GM12878 (cell line): ENCODE results near the gene PGA3. TPM values are rescaled to one million over a fixed set of nuclear protein-coding genes. Genes with fewer than 3 reads are reported as not detected.

Experiments used
- ATAC-seq: fragments of 200-7000 bp; cut with Tn5 transposase; 3 replicates; pipeline ENCODE4 v1.9.1; 2020; ENCODE audit warnings: mild to moderate bottlenecking, moderate library complexity
- BruUV-seq: library from RNA; stranded (reverse); fragments of 400-500 nt; replicated peaks from 2 replicates; lab custom pipeline; 2021; lab: Mats Ljungman, UMichigan
- CTCF ChIA-PET: fragments of 300-600 bp; sonication (Branson Sonifier 250); formaldehyde crosslinking; extraction: SDS; loops from one replicate; lab custom pipeline; 2021; ENCODE audit warnings: inconsistent platforms; lab: Yijun Ruan, JAX
- POLR2A ChIA-PET: fragments of 350-600 bp; formaldehyde crosslinking; extraction: SDS; loops from one replicate; lab custom pipeline; 2021; ENCODE audit warnings: inconsistent platforms; lab: Charles Lee
- RAD21 ChIA-PET: fragments of 300-600 bp; sonication (Branson Sonifier 250); formaldehyde crosslinking; loops from one replicate; lab custom pipeline; 2023; ENCODE audit warnings: antibody characterized with exemption; ENCODE audit not compliant: unreplicated experiment; lab: Charles Lee
- SMC1A ChIA-PET: fragments of 300-600 bp; sonication (Branson Sonifier 250); formaldehyde crosslinking; loops from one replicate; lab custom pipeline; 2023; ENCODE audit not compliant: unreplicated experiment, uncharacterized antibody; lab: Charles Lee
- DNase-seq: peaks from one replicate; pipeline ENCODE4 v3.0.0-alpha.2; 2011; ENCODE audit warnings: low read depth, low spot score
- FAIRE-seq: peaks from 3 replicates; lab custom pipeline; 2011; peaks lifted over from hg19 to GRCh38; lab: Jason Lieb, UNC
- H2AFZ ChIP-seq: 2 replicates; pipeline ENCODE4 v1.6.0; 2011; ENCODE audit warnings: low read depth, low read length, control low read depth; ENCODE audit not compliant: control insufficient read depth
- H3K27ac ChIP-seq: 2 replicates; pipeline ENCODE4 v1.5.1; 2011; ENCODE audit warnings: control low read depth; ENCODE audit not compliant: control insufficient read depth, insufficient read depth
- H3K27me3 ChIP-seq, 2 experiments: replicated peaks in 1 of 2; 2 replicates each; pipeline versions ENCODE4 v1.6.0 to v1.6.1; 2011; ENCODE audit warnings: low read length in 1 of 2; ENCODE audit not compliant: control insufficient read depth in 2 of 2, insufficient read depth in 2 of 2
- H3K36me3 ChIP-seq, 2 experiments: 2 replicates each; pipeline ENCODE4 v1.5.1; 2011; ENCODE audit warnings: low read length in 1 of 2; ENCODE audit not compliant: control insufficient read depth in 2 of 2, insufficient read depth in 2 of 2
- H3K4me1 ChIP-seq: 2 replicates; pipeline ENCODE4 v1.6.1; 2011; ENCODE audit warnings: mild to moderate bottlenecking, low read length, moderate library complexity, mixed read lengths; ENCODE audit not compliant: control insufficient read depth, insufficient read depth
- H3K4me2 ChIP-seq: 2 replicates; pipeline ENCODE4 v1.6.0; 2011; ENCODE audit warnings: control low read depth; ENCODE audit not compliant: control insufficient read depth, insufficient read depth
- H3K4me3 ChIP-seq: fragments of 200-600 bp; sonication (generic); 2 replicates; pipeline ENCODE4 v1.5.1; 2016
- H3K79me2 ChIP-seq: 2 replicates; pipeline ENCODE4 v1.6.0; 2011; ENCODE audit warnings: low read length; ENCODE audit not compliant: control insufficient read depth, insufficient read depth
- H3K9ac ChIP-seq: 2 replicates; pipeline ENCODE4 v1.8.0; 2011; ENCODE audit warnings: low read length, control low read depth, mixed read lengths; ENCODE audit not compliant: control insufficient read depth, insufficient read depth
- H3K9me3 ChIP-seq: replicated peaks from 3 replicates; pipeline ENCODE4 v1.5.1; 2011; ENCODE audit warnings: mild to moderate bottlenecking, low read length; ENCODE audit not compliant: control insufficient read depth, insufficient read depth
- H4K20me1 ChIP-seq: 2 replicates; pipeline ENCODE4 v1.6.0; 2011; ENCODE audit not compliant: control insufficient read depth, insufficient read depth
- ATF7 ChIP-seq: fragments of 450-650 bp; IDR thresholded peaks from 2 replicates; pipeline ENCODE4 v1.6.1; 2016; ENCODE audit warnings: low read depth, mild to moderate bottlenecking
- BCL11A ChIP-seq: IDR thresholded peaks from 2 replicates; pipeline ENCODE4 v1.6.1; 2011; ENCODE audit warnings: low read depth, low read length
- CBFB ChIP-seq: IDR thresholded peaks from 2 replicates; pipeline ENCODE4 v1.6.1; 2016; ENCODE audit warnings: antibody characterized with exemption, low read depth
- FOXM1 ChIP-seq: IDR thresholded peaks from 2 replicates; pipeline ENCODE4 v1.6.1; 2012; ENCODE audit warnings: low read depth, mild to moderate bottlenecking, inconsistent platforms, low read length, moderate library complexity
- IKZF2 ChIP-seq, 2 experiments: fragments of 450-650 bp; IDR thresholded peaks; 2 replicates each; pipeline ENCODE4 v1.6.1; 2017; ENCODE audit warnings: mild to moderate bottlenecking in 2 of 2, moderate library complexity in 2 of 2
- JUNB ChIP-seq: IDR thresholded peaks from 2 replicates; pipeline ENCODE4 v1.6.1; 2016; ENCODE audit warnings: antibody characterized with exemption, mild to moderate bottlenecking
- NBN ChIP-seq: fragments of 450-650 bp; IDR thresholded peaks from 2 replicates; pipeline ENCODE4 v1.6.1; 2016
- NR2C2 ChIP-seq: IDR thresholded peaks from 2 replicates; pipeline ENCODE4 v1.6.1; 2011; ENCODE audit warnings: borderline replicate concordance, low read depth; ENCODE audit not compliant: control insufficient read depth, insufficient read length
- PML ChIP-seq: IDR thresholded peaks from 2 replicates; pipeline ENCODE4 v1.6.1; 2012; ENCODE audit warnings: low read length, inconsistent platforms
- POLR2AphosphoS5 ChIP-seq: IDR thresholded peaks from 2 replicates; pipeline ENCODE4 v1.6.1; 2011; ENCODE audit warnings: mild to moderate bottlenecking, low read length, inconsistent platforms
- RCOR1 ChIP-seq: conservative IDR thresholded peaks from 2 replicates; pipeline ENCODE4 v1.6.1; 2012; ENCODE audit warnings: low read depth, low read length, improper control_type of control experiment
- RELA ChIP-seq: fragments of 450-650 bp; IDR thresholded peaks from 2 replicates; pipeline ENCODE4 v1.8.0; 2014; ENCODE audit warnings: borderline replicate concordance; ENCODE audit not compliant: partially characterized antibody
- RUNX3 ChIP-seq: IDR thresholded peaks from 2 replicates; pipeline ENCODE4 v1.6.1; 2012; ENCODE audit warnings: low read length, inconsistent platforms
- SMARCA5 ChIP-seq: fragments of 450-650 bp; IDR thresholded peaks from 2 replicates; pipeline ENCODE4 v1.6.1; 2017; ENCODE audit warnings: mild to moderate bottlenecking
- SPI1 ChIP-seq: IDR thresholded peaks from 2 replicates; pipeline ENCODE4 v1.6.1; 2011; ENCODE audit warnings: low read depth, mild to moderate bottlenecking, low read length, moderate library complexity, borderline replicate concordance; ENCODE audit not compliant: insufficient read depth
- ZNF217 ChIP-seq: fragments of 450-650 bp; IDR thresholded peaks from 2 replicates; pipeline ENCODE4 v1.6.1; 2017; ENCODE audit warnings: antibody characterized with exemption, mild to moderate bottlenecking
- WGBS: methylation state at CpG from one replicate; pipeline ENCODE4 v1.1.6; 2016; ENCODE audit warnings: low lambda C conversion rate; ENCODE audit not compliant: insufficient replicate concordance, insufficient coverage; ENCODE audit errors: missing lambda C conversion rate; 5-methylcytosine and 5-hydroxymethylcytosine counted together
- in situ Hi-C: fragments of 300-500 bp; cut with MboI; formaldehyde crosslinking; loops from 9 replicates; pipeline ENCODE4 v1.14.3; 2018; ENCODE audit warnings: mixed read lengths
- intact Hi-C: fragments of 100-400 bp; cut with micrococcal nuclease; formaldehyde crosslinking; loops from one replicate; pipeline ENCODE4 v1.14.2; 2022; ENCODE audit not compliant: unreplicated experiment
- polyA plus RNA-seq, 11 experiments: library from polyadenylated mRNA; depleted of rRNA in 4 of 11; unstranded in 6 of 11; stranded (reverse) in 5 of 11; fragments of >200 nt; fragmentation: Nextera tagmentation in 4 of 11; fragmentation: Illumina TruSeq in 1 of 11; extraction: Ambion mirVana in 4 of 11; extraction: Trizol in 1 of 11; gene quantifications; 1 replicate in 1 of 11; 2 replicates in 10 of 11; pipeline versions ENCODE4 v1.2.1 to v1.2.3, GENCODE V29; 2011 to 2016; ENCODE audit warnings: inconsistent platforms in 2 of 11, missing spikeins in 2 of 11, low read depth in 1 of 11
- total RNA-seq, 4 experiments: library from RNA; depleted of rRNA in 3 of 4; stranded (reverse); fragments of >200 nt in 3 of 4; fragmentation: Illumina TruSeq in 1 of 4; extraction: Trizol in 1 of 4; gene quantifications; 2 replicates each; pipeline versions ENCODE4 v1.2.1 to v1.2.3, GENCODE V29; 2013 to 2021
- TF ChIP-seq, protein P1 (sequence below): IDR thresholded peaks from 2 replicates; pipeline ENCODE4 v1.6.1; 2012; ENCODE audit warnings: improper control_type of control experiment, low read depth, low read length; ENCODE audit not compliant: insufficient replicate concordance

PGA3 gene
- total and polyA plus RNA-seq, 10 of the 15 experiments (the other 5 are each of a cell fraction or from before 2014, with no cell fraction given) = not detected

DNA sequence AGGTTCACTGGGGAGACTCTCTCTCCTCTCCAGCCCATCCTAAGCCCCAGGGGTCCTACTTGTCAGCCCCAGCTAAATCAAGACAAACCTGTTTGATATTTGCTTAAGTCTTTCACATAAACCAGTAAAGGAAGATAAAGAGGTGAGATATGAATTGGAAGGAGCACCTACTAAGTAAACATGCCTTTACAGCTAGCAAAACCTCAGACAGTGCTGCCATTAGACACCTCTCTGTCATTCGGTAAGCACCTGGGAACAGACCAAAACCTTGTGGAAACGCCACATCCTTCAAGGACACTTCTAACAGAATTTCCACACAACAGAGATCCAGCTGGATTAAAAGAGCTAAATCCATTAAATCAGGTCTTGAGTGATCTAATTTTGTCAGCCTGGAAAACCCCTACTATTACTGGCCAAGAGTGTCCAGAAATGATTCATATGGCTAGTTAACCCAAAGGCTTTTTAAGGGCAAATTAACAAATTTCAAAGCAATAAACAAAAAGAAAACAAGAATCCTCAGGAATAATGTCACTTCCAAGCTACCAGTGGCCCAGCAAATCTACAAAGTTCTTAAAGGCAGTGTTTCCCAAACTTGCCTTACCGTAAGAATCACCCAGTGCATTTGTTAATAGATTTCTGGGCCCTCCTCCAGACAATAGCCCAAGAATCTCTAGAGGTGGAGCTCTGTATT, 44.5 kb upstream of the PGA3 start (continued):
- TF ChIP-seq JUNB (peak; percentile 75), ZNF217 (no peak), RELA (peak; percentile 69), ATF7 (0 out of 2 replicates have a peak, but pooled peaks have one; percentile 23)

DNA sequence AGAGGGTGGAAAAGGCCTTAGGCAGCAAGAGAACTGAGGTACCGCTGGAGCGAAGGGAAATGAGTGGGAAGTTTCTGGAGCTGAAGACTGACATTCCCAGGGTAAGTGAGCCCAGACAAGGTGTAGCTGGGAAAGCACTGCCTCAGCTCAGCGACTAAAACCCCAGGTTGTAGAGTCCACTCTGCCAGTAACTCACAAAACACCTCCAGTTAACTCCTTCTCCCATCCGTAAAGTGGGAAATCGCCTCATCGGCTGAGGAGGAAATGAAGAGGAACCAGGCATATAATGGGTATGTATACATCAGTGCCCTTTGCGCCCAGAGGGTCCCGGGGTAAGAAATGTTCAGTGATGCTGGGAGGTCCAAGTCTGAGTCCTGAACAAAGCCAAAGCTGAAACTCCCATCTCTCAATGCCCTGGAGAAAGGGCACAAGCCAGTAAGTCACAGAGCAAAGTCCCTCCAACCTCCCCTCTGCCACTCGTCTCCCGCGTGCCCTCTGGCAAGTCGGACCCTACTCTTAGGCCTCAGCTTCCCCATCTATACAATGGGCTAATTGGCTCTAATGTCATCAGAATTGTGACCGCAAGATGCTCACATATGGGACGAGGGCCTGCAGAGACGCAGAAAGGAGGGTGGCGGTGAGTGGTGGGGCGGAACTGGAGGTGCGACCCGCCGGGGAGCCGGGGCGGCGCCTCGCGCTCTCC, 42.7 kb upstream of the PGA3 start:
- peaks cover 39% of the 10 kb centered on the region for H3K4me1 ChIP-seq
- WGBS = 12% methylated on average over 17 of the region's 25 CpGs
- peaks cover 6% of the 10 kb centered on the region; the same call in 2 of the 3 replicates for H3K9me3 ChIP-seq
- peak overlapping the region; percentile 85 for H3K4me3 ChIP-seq
- intact Hi-C loops = loop anchor here (2.0 to 10.0 kb wide), 2 partner anchors 254 to 396 kb away; partner anchors contain the start of gene PRPF19
- ATAC-seq = no peak
- CTCF ChIA-PET = interaction anchor here (0.6 to 1.8 kb wide), 6 partner anchors 9 to 358 kb away, joined by 3 to 7 read pairs (median 4); no protein-coding TSS in a partner anchor
- peak overlapping the region; percentile 98 for H3K4me2 ChIP-seq
- no peak for DNase-seq
- TSS peak; percentile 37 for BruUV-seq
- H3K9ac ChIP-seq = peak overlapping the region; percentile 84
- peak; percentile 7 for FAIRE-seq
- no peaks in the 10 kb centered on the region for H3K36me3 ChIP-seq
- H4K20me1 ChIP-seq = no peaks in the 10 kb centered on the region
- RAD21 ChIA-PET = interaction anchor here (0.9 to 2.0 kb wide), 3 partner anchors 9 to 206 kb away, joined by 3 to 8 read pairs (median 3); no protein-coding TSS in a partner anchor
- H3K79me2 ChIP-seq = peaks cover 51% of the 10 kb centered on the region
- H3K27ac ChIP-seq = peak overlapping the region; percentile 96
- POLR2A ChIA-PET = interaction anchor here (1.0 to 4.2 kb wide), 8 partner anchors 9 to 249 kb away, joined by 3 to 17 read pairs (median 4); partner anchors contain the start of gene CYB561A3
- in situ Hi-C loops = no loop called here
- no peaks in the 10 kb centered on the region for H3K27me3 ChIP-seq
- SMC1A ChIA-PET = interaction anchor here (0.6 to 3.9 kb wide), 9 partner anchors 10 to 385 kb away, joined by 3 to 31 read pairs (median 4); partner anchors contain the start of genes SLC15A3 and TMEM109
- peak overlapping the region; percentile 78 for H2AFZ ChIP-seq
- TF ChIP-seq SPI1 = peak; percentile 6; the same call in 1 of the 2 replicates
- peak; percentile 97 for TF ChIP-seq SMARCA5
- TF ChIP-seq NR2C2 = no peak
- TF ChIP-seq IKZF2 (IDR thresholded peaks at IDR 0.05) = peak in 1 of 2 experiments; percentile 32; a peak in 1 of 4 replicates
- peak; percentile 74; the same call in 1 of the 2 replicates for TF ChIP-seq CBFB
- TF ChIP-seq RCOR1 = no peak
- TF ChIP-seq RUNX3 = peak; percentile 58
- TF ChIP-seq POLR2AphosphoS5 = peak; percentile 47; the same call in 1 of the 2 replicates
- TF ChIP-seq NBN = peak; percentile 61; the same call in 1 of the 2 replicates
- TF ChIP-seq ZNF217 = peak; percentile 93
- no peak for TF ChIP-seq BCL11A
- no peak for TF ChIP-seq PML
- TF ChIP-seq FOXM1 = no peak
- TF ChIP-seq, protein P1, sequence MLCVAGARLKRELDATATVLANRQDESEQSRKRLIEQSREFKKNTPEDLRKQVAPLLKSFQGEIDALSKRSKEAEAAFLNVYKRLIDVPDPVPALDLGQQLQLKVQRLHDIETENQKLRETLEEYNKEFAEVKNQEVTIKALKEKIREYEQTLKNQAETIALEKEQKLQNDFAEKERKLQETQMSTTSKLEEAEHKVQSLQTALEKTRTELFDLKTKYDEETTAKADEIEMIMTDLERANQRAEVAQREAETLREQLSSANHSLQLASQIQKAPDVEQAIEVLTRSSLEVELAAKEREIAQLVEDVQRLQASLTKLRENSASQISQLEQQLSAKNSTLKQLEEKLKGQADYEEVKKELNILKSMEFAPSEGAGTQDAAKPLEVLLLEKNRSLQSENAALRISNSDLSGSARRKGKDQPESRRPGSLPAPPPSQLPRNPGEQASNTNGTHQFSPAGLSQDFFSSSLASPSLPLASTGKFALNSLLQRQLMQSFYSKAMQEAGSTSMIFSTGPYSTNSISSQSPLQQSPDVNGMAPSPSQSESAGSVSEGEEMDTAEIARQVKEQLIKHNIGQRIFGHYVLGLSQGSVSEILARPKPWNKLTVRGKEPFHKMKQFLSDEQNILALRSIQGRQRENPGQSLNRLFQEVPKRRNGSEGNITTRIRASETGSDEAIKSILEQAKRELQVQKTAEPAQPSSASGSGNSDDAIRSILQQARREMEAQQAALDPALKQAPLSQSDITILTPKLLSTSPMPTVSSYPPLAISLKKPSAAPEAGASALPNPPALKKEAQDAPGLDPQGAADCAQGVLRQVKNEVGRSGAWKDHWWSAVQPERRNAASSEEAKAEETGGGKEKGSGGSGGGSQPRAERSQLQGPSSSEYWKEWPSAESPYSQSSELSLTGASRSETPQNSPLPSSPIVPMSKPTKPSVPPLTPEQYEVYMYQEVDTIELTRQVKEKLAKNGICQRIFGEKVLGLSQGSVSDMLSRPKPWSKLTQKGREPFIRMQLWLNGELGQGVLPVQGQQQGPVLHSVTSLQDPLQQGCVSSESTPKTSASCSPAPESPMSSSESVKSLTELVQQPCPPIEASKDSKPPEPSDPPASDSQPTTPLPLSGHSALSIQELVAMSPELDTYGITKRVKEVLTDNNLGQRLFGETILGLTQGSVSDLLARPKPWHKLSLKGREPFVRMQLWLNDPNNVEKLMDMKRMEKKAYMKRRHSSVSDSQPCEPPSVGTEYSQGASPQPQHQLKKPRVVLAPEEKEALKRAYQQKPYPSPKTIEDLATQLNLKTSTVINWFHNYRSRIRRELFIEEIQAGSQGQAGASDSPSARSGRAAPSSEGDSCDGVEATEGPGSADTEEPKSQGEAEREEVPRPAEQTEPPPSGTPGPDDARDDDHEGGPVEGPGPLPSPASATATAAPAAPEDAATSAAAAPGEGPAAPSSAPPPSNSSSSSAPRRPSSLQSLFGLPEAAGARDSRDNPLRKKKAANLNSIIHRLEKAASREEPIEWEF = no peak
